GM21515 (cell line): ENCODE data around the gene GOLGA7B.

Experiments used
- ATAC-seq: cut with Tn5 transposase; IDR thresholded peaks from one replicate; pipeline ENCODE4 v1.9.1; 2021; ENCODE audit not compliant: unreplicated experiment

GOLGA7B gene

DNA sequence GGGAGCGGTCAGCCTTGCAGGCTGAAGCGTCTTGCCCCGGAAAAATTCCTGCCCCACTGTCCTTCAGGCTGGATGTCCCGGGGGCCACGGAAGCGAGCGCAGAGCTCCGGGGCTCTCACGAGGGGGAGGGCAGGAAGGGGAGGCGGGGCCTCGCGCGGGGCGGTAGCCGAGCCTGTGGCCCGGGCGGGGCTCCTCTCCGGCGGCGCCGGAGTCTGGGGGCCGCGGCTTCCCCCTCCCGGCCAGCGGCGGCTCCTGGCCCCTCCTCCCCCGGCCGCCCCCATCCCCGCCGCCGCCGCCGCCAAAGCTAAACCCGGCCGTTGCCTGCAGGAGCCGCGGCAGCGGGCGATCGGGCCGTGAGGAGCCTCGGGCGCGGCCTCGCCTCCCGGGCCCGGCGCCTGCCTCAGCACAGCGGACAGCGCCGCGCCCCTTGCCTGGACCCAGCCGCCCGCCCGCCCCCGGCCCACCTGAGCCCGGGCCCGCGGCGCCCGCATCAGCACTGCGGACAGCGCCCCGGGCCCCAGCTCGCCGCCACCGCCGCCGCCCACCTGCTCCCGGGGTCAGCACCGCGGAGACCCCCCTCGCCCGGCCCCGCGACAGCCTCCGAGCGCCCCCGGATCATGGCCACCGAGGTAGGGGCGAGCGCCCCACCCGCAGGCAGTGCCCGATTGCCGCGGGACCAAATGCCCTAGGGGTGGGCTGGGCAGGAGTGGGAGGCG lies at the start of gene GOLGA7B:
TSS of gene GOLGA7B (plus strand) at position 157 of the 716 bp plus-strand sequence. CDS start at position 618, 461 bp downstream.
- ATAC-seq = peak; percentile 49

GRCh38 chr10:97800474-97800873 lies 49.2 kb upstream of the GOLGA7B start:
- ATAC-seq = no peak

- ATAC-seq = no peak
Observed at GRCh38 chr10:97801422-97801821, 48.2 kb upstream of the GOLGA7B start.

GRCh38 chr10:97805096-97805884 lies 44.4 kb upstream of the GOLGA7B start:
- ATAC-seq = no peak

DNA sequence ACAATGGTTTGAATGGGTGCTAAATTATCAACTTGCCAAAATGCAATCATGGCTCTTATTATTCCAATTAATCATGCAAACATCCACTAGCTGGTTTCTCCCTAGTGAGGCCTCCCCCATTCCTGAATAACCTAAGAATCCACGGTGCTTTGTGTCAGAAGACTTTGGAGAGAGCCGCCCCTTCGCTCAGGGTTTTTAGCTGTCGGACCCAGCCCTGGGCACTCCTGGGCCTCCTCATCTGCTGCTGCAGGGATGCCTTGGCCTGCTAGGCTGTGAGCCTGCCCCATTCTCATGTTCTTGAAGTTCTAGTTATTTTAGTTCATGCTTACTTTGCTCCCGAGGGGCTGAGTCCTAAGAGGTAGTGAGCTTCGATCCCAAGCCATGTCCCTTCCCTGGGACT lies 43.7 kb upstream of the GOLGA7B start:
- ATAC-seq = no peak

GRCh38 chr10:97810446-97810845 lies 39.2 kb upstream of the GOLGA7B start:
- no peak for ATAC-seq

DNA sequence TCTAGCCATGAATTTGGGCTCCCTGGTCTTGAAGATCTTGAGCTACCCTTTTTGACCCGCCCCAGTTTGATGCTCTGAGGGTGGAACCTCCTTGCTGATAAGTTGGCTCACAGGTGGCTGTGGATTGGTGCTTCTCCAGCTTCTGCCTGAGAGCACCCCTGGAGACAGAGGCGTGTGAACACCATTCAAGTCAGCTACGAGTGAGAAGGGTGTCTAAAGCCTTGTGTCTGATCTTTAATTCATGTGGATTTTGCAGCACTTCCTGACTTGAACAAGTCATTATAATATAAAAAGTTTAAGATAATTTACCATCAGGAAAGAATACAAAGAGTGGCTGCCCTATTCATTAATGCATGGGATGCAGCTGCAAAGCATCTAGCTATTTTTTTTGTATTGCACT lies 37.7 kb upstream of the GOLGA7B start:
- ATAC-seq = no peak

DNA sequence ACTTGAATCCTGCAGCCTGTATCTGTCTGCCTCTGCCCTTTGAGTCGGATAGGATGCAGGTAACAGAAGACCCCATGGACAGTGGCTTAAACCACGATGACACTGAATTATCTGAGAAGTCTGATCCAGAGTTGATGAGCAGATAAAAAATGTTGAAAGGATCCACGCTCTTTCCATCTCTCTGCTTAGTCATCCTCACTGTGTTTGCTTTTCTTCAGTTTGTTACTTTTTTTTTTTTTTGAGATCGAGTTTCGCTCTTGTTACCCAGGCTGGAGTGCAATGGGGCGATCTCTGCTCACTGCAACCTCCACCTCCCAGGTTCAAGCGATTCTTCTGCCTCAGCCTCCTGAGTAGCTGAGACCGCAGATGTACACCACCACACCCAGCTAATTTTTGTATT lies 36.9 kb upstream of the GOLGA7B start:
- no peak for ATAC-seq

- ATAC-seq = no peak
Observed at GRCh38 chr10:97813311-97813710, 36.3 kb upstream of the GOLGA7B start.

GRCh38 chr10:97814996-97815395 lies 34.6 kb upstream of the GOLGA7B start:
- no peak for ATAC-seq

DNA sequence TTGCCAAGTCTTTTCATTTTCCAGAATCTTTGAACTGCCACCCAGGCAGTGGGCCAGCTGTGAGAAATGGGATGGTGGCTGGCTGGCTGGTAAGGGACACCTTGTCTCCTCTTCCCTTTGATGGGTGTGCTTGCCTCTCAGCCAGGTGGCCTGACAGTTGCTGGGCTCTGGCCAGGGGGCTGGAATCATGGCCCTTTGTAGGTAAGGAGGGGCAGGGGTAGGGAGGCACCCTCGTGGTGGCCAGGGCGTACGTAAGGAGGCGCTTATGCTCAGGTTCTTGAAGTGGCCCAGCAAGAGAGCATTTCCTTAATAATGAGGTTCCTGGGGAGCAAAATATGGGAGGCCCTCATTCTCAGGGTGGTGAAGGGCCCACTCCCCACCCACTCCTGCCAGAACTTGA lies 33.0 kb upstream of the GOLGA7B start:
- no peak for ATAC-seq

DNA sequence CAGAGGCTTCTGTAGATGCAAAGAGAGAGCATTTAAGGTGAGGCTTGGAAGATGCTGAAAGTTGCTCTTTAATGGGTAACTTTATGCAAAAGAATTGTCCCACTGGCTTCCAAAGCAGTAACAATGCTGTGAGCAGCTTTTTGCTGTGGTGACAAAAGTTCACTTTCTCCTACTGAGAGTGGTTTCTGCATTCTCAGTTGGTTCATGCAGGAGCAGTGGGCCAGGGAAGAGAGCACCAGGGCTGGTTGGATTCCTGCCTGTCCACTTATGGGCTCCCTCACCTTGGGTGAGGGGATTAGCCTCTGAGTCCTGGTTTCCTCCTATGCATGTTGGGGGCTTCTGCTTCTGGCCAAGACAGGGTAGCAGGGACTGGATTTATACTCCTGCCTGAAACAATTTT lies 31.1 kb upstream of the GOLGA7B start:
- ATAC-seq = no peak

- ATAC-seq = no peak
Observed at GRCh38 chr10:97820096-97820704, 29.4 kb upstream of the GOLGA7B start.

- ATAC-seq = no peak
Observed at GRCh38 chr10:97821308-97822038, 28.2 kb upstream of the GOLGA7B start.

DNA sequence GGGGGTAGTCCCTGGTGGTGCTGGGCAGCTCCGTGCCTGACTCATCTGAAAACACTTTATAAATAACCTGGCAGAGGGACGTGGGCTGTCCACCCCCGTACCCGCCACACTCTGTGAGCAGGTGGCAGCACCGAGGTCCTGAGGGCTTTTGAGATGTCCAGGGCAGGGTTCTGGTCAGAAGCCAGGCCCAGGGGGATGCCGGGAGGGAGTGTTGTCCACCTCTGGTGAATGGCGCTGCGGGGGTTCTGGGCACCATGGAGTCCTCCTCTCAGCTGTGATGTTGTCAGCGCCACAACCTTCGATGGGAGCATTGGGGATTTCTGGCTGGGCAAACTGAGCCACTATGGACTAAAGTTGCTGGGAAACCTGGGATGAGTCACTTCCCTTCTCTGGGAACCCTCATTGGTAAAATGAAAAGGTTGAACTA lies 27.4 kb upstream of the GOLGA7B start:
- no peak for ATAC-seq

DNA sequence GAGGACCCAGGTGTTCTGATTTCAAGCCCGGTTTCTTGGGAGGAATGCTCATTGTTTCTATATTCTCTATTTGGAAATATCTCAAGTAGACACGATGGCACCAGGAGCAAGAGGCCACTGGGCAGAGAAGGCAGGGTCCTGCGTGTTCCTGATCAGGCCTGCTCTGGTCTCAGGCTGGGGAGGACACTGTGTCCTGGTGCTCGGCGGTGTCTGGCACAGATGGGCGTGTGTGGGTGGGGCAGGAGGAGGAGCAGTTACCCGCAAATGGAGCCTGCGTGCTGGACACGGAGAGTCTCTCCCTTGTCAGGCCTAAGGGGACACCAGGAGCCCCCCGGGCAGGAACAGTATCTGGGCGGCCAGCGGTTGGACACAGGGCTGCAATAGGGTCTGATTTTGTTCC lies 25.9 kb upstream of the GOLGA7B start:
- ATAC-seq = no peak

DNA sequence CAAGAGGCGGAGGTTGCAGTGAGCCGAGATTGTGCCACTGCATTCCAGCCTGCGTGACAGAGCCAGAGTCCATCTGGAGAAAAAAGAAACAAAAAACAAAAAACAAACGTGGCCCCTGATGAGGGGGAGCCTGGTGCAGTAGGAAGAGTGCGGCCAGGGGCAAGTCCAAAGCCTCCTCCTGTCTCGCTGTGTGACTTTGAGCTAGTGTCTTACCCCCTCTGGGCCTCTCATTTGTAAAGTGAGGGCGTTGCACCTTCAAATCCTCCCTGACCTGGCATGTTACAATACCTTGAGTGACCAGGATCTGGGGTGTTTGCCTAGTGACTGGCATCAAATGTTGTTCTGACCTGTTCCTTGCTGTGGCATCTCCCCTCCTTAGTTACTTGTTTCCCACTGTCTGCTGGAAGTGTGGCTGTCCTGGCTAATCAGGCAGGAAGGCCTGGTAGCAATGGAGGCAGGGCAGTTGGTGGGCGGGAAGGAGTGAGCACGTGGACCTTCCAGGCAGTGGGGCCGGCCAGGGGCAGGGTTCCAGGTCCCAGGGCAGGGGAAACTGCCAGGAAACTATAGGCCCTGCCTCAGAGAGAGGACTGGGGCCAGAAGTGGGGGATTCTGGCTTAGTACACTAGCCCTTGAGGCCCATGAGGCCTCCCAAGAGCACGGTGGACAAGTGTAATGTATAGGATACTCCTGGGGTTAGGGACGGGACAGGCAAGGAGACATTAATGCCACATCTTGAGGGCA lies 24.5 kb upstream of the GOLGA7B start:
- no peak for ATAC-seq

DNA sequence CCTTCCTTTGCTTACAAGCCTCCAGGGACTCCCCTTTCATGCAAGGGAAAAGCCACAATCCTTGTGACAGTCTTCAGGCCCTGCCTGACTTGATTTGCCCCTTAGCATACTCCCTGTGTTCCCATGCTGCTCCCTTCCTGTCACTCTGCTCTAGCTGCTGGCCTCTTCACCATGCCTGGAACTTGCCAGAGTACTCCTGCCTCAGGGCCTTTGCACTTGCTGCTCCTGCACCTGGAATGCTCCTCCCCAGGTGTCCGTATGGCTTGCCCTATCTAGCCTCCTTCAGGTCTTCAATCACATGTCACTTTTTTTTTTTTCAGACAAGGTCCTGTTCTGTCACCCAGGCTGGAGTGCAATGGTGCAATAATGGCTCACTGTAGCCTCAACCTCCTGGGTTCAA lies 22.8 kb upstream of the GOLGA7B start:
- ATAC-seq = no peak

DNA sequence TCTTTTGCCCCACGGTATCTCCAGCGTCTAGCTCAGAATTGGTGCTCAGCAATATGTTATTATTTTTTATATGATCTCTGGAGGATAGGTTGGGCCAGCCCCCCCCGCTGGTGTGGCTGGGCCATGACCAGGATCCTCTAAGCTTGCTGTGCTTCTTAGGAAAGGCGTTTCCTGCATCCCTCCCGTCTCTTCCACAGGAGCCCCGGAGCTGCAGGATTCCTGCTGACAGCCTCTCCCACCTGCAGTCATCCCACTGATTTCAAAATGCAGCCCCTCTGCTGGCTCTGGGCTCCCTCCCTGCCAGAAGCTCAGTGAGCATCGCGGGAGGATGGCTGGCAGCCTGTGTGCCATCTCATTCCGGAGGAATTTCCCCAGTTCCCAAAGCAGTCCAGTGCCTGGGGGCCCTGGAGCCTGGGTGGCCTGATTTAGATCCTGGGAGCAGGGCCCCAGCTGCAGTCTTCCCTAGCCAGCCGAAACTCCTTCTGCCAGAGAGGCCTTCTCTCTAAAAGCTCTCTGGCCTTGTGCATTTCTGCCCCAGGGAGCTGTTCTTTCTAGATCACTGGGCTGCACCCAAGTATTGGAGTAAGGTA lies 21.8 kb upstream of the GOLGA7B start:
- no peak for ATAC-seq

DNA sequence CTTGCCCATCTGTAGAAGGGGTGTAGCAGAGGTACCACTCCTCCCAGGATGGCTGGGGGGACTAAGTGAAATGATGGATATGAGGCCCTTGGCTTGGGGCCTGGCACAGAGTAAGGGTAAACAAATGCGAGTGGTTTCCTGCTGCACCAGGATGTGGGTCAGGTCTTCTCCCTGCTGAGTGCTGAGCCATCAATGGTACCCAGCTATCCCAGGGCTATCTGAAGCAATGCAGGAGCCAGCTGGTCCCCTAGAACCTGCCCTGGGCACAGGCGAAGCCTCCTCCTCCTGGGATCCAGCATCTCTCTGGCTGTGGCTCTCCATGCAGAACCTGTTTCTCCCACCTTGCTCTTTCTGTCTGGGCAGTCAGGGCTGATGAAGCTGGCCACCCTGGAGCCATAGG lies 20.9 kb upstream of the GOLGA7B start:
- no peak for ATAC-seq
